ENCODE measurements around the gene BOD1L2.

GRCh38 chr18:57107140-57107832 is 39.6 kb upstream of the BOD1L2 start:
- TF ChIP-seq CTCF (IDR thresholded peaks at IDR 0.05), result no peak
- TF ChIP-seq POLR2A (IDR thresholded peaks at IDR 0.05), result no peak

Data from ovary (tissue), 3 donors.